HG03139 (cell line): ENCODE results near the gene VCP.
"Not testable (repeated sequence)": the region's sequence is repeated elsewhere in the genome, so short reads cannot be mapped to it uniquely, and the experiment has no call there.

Experiments used
- ATAC-seq: cut with Tn5 transposase; IDR thresholded peaks from one replicate; pipeline ENCODE4 v1.9.1; 2021; ENCODE audit not compliant: unreplicated experiment

The VCP gene

DNA sequence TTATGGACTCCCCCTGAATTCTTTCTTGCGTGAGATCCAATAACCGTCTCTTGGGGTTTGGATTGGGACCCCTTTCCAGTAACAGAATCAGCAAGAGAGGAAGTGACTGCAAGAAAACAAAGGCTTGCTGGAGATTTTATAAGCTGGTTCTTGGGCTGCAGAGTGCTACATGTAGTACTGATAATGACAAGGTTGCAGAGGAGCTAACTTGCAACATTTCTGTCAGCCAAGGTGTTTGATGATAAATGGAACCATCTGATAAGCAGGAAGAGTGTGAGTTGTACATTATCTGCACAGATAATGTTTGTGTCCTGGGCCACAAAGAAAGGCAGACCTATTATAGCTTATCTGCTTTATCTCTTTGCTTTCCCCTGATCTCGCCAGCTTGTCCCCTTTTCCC is 45.8 kb downstream of the VCP start:
- ATAC-seq: no peak

GRCh38 chr9:35023443-35023842 is 49.0 kb downstream of the VCP start:
- ATAC-seq: not testable (repeated sequence)

DNA sequence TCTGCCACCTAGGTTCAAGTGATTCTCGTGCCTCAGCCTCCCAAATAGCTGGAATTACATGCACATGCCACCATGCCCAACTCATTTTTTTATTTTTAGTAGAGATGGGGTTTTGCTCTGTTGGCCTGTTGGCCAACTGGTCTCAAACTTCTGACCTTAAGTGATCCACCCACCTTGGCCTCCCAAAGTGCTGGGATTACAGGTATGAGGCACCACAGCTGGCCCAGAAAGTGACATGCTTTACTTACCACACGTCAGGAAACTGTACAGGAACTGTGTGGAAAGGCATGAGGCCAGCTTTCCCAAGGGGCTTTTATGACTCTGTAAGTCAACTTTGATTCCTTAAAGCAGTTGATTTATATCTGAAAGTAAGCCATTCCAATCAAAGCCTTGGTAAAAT is 57.9 kb downstream of the VCP start:
- ATAC-seq: no peak

- no peak for ATAC-seq
These were observed 62.0 kb downstream of the VCP start for GRCh38 chr9:35010351-35010958.
